Nasal cavity respiratory epithelium epithelial cell of viscerocranial mucosa (primary cell): ENCODE measurements around the gene SCAMP2. TPM values are rescaled to one million over a fixed set of nuclear protein-coding genes. Genes with fewer than 3 reads are reported as not detected.

Experiments
- total RNA-seq: library from RNA; depleted of rRNA; stranded (reverse); fragments of >200 nt; gene quantifications from 2 replicates; pipeline ENCODE4 v1.2.3, GENCODE V29; 2014

Gene SCAMP2, protein sequence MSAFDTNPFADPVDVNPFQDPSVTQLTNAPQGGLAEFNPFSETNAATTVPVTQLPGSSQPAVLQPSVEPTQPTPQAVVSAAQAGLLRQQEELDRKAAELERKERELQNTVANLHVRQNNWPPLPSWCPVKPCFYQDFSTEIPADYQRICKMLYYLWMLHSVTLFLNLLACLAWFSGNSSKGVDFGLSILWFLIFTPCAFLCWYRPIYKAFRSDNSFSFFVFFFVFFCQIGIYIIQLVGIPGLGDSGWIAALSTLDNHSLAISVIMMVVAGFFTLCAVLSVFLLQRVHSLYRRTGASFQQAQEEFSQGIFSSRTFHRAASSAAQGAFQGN
- 26.3 and 43.4 TPM in 2 replicates for total RNA-seq

GRCh38 chr15:74873036-74873755, at the start of gene SCAMP2:
SCAMP2 (minus strand) TSS chr15:74873365; CDS start chr15:74873255, 110 bp downstream.

GRCh38 chr15:74906450-74907162, 33.4 kb upstream of the SCAMP2 start, which contains the start of gene FAM219B:
FAM219B (minus strand) TSS chr15:74906851; CDS start chr15:74906800, 51 bp downstream.

GRCh38 chr15:74889883-74890664, 16.9 kb upstream of the SCAMP2 start, which contains the start of gene MPI:
MPI (plus strand) TSS chr15:74890042; CDS start chr15:74890074, 32 bp downstream.

DNA sequence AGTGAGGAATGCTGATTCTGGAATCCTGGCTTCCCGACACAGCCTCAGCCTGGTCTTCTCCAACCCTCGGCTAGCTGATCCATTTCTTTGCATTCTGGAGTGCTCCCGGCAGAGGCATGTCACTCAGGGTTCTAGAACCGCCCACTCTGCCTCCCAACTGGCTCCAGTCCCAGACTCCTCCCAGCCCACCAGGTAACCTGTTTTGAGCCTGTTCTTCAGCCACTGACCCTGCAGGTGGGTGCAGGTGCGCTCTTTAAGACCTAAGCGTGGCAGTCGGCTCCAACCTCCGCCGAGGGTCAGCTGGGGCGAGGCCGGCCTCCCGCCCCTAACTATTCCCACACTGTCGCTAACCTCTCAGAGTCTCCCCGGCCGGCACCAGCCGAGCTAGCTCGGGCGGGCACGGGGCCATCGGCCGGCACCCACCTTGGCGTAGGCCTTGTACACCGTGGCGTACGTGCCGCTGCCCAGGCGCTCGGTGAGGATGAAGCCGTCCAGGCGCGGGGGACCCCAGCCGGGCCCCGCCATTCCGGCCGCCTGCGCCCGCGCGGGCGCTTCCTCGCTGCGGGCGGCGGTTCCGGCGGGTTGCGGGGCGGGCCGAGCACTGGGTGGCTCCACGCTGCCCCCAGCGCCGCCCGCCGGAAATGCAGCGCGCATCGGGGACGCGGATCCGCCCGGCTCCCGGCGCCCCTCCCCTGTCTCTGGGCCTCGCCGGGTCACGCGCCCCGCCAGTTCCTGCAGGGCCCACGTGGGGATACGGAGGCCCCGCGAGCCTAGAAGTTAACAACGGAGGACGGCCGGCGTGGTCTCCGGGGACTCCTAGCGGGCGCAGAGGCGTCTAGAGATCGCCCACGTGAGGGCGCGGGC, 30.4 kb downstream of the SCAMP2 start, which contains the start of gene ULK3:
TSS of gene ULK3 (minus strand) at position 576 of the 864 bp plus-strand sequence. CDS start at position 525, 51 bp downstream.

GRCh38 chr15:74826364-74826819, 46.8 kb downstream of the SCAMP2 start, which contains the start of gene CPLX3:
CPLX3 (plus strand) TSS chr15:74826627; CDS start chr15:74826704, 77 bp downstream.

GRCh38 chr15:74812533-74812932, 60.6 kb downstream of the SCAMP2 start, which contains the start of gene LMAN1L:
LMAN1L (plus strand) TSS chr15:74812835; CDS start chr15:74812855, 20 bp downstream.

Other genes with a start within 250 kb of the SCAMP2 start
- gene EDC3, start 177.3 kb downstream of the SCAMP2 start, total RNA-seq = 6.8 and 19.5 TPM in 2 replicates
- gene CYP1A1, start 147.8 kb downstream of the SCAMP2 start, total RNA-seq = 1.6 and 3.1 TPM in 2 replicates
- gene CYP1A2, start 124.5 kb downstream of the SCAMP2 start, total RNA-seq = not detected in 2 replicates
- 32.8 and 96.9 TPM in 2 replicates for gene CSK, start 91.3 kb downstream of the SCAMP2 start, total RNA-seq
- 0.21 TPM in 1 of 2 replicates, not detected in the other for gene LMAN1L, start 60.5 kb downstream of the SCAMP2 start, total RNA-seq
- gene CPLX3, start 46.7 kb downstream of the SCAMP2 start, total RNA-seq = not detected in 2 replicates
- gene ULK3, start 30.2 kb downstream of the SCAMP2 start, total RNA-seq = 21.8 and 21.9 TPM in 2 replicates
- 22.6 and 41.5 TPM in 2 replicates for gene MPI, start 16.7 kb upstream of the SCAMP2 start, total RNA-seq
- 70.4 and 72.1 TPM in 2 replicates for gene FAM219B, start 33.5 kb upstream of the SCAMP2 start, total RNA-seq
- gene COX5A, start 64.7 kb upstream of the SCAMP2 start, total RNA-seq = 64.9 and 75.4 TPM in 2 replicates
- gene RPP25, start 83.4 kb upstream of the SCAMP2 start, total RNA-seq = 5.6 and 5.8 TPM in 2 replicates
- under 0.01 and 0.64 TPM in 2 replicates for gene SCAMP5, start 122.2 kb upstream of the SCAMP2 start, total RNA-seq
- gene PPCDC, start 150.2 kb upstream of the SCAMP2 start, total RNA-seq = 6.8 and 10.9 TPM in 2 replicates